GM12878 (cell line): ENCODE measurements around the gene MEIS2. TPM values are rescaled to one million over a fixed set of nuclear protein-coding genes. Genes with fewer than 3 reads are reported as not detected.

ENCODE experiments used
- ATAC-seq: fragments of 200-7000 bp; cut with Tn5 transposase; 3 replicates; pipeline ENCODE4 v1.9.1; 2020; ENCODE audit warnings: mild to moderate bottlenecking, moderate library complexity
- BruUV-seq: library from RNA; stranded (reverse); fragments of 400-500 nt; replicated peaks from 2 replicates; lab custom pipeline; 2021; lab: Mats Ljungman, UMichigan
- CTCF ChIA-PET: fragments of 300-600 bp; sonication (Branson Sonifier 250); formaldehyde crosslinking; extraction: SDS; loops from one replicate; lab custom pipeline; 2021; ENCODE audit warnings: inconsistent platforms; lab: Yijun Ruan, JAX
- POLR2A ChIA-PET: fragments of 350-600 bp; formaldehyde crosslinking; extraction: SDS; loops from one replicate; lab custom pipeline; 2021; ENCODE audit warnings: inconsistent platforms; lab: Charles Lee
- RAD21 ChIA-PET: fragments of 300-600 bp; sonication (Branson Sonifier 250); formaldehyde crosslinking; loops from one replicate; lab custom pipeline; 2023; ENCODE audit warnings: antibody characterized with exemption; ENCODE audit not compliant: unreplicated experiment; lab: Charles Lee
- SMC1A ChIA-PET: fragments of 300-600 bp; sonication (Branson Sonifier 250); formaldehyde crosslinking; loops from one replicate; lab custom pipeline; 2023; ENCODE audit not compliant: unreplicated experiment, uncharacterized antibody; lab: Charles Lee
- DNase-seq: peaks from one replicate; pipeline ENCODE4 v3.0.0-alpha.2; 2011; ENCODE audit warnings: low read depth, low spot score
- FAIRE-seq: peaks from 3 replicates; lab custom pipeline; 2011; peaks lifted over from hg19 to GRCh38; lab: Jason Lieb, UNC
- H2AFZ ChIP-seq: 2 replicates; pipeline ENCODE4 v1.6.0; 2011; ENCODE audit warnings: low read depth, low read length, control low read depth; ENCODE audit not compliant: control insufficient read depth
- H3K27ac ChIP-seq: 2 replicates; pipeline ENCODE4 v1.5.1; 2011; ENCODE audit warnings: control low read depth; ENCODE audit not compliant: control insufficient read depth, insufficient read depth
- H3K27me3 ChIP-seq, 2 experiments: replicated peaks in 1 of 2; 2 replicates each; pipeline versions ENCODE4 v1.6.0 to v1.6.1; 2011; ENCODE audit warnings: low read length in 1 of 2; ENCODE audit not compliant: control insufficient read depth in 2 of 2, insufficient read depth in 2 of 2
- H3K36me3 ChIP-seq, 2 experiments: 2 replicates each; pipeline ENCODE4 v1.5.1; 2011; ENCODE audit warnings: low read length in 1 of 2; ENCODE audit not compliant: control insufficient read depth in 2 of 2, insufficient read depth in 2 of 2
- H3K4me1 ChIP-seq: 2 replicates; pipeline ENCODE4 v1.6.1; 2011; ENCODE audit warnings: mild to moderate bottlenecking, low read length, moderate library complexity, mixed read lengths; ENCODE audit not compliant: control insufficient read depth, insufficient read depth
- H3K4me2 ChIP-seq: 2 replicates; pipeline ENCODE4 v1.6.0; 2011; ENCODE audit warnings: control low read depth; ENCODE audit not compliant: control insufficient read depth, insufficient read depth
- H3K4me3 ChIP-seq: fragments of 200-600 bp; sonication (generic); 2 replicates; pipeline ENCODE4 v1.5.1; 2016
- H3K79me2 ChIP-seq: 2 replicates; pipeline ENCODE4 v1.6.0; 2011; ENCODE audit warnings: low read length; ENCODE audit not compliant: control insufficient read depth, insufficient read depth
- H3K9ac ChIP-seq: 2 replicates; pipeline ENCODE4 v1.8.0; 2011; ENCODE audit warnings: low read length, control low read depth, mixed read lengths; ENCODE audit not compliant: control insufficient read depth, insufficient read depth
- H3K9me3 ChIP-seq: replicated peaks from 3 replicates; pipeline ENCODE4 v1.5.1; 2011; ENCODE audit warnings: mild to moderate bottlenecking, low read length; ENCODE audit not compliant: control insufficient read depth, insufficient read depth
- H4K20me1 ChIP-seq: 2 replicates; pipeline ENCODE4 v1.6.0; 2011; ENCODE audit not compliant: control insufficient read depth, insufficient read depth
- ASH2L ChIP-seq: fragments of 300-600, 200-600 bp; sonication (generic); IDR thresholded peaks from 2 replicates; pipeline ENCODE4 v1.6.1; 2017; ENCODE audit warnings: low read depth, mild to moderate bottlenecking, borderline replicate concordance
- ATF7 ChIP-seq: fragments of 450-650 bp; IDR thresholded peaks from 2 replicates; pipeline ENCODE4 v1.6.1; 2016; ENCODE audit warnings: low read depth, mild to moderate bottlenecking
- BCL11A ChIP-seq: IDR thresholded peaks from 2 replicates; pipeline ENCODE4 v1.6.1; 2011; ENCODE audit warnings: low read depth, low read length
- IKZF2 ChIP-seq, 2 experiments: fragments of 450-650 bp; IDR thresholded peaks; 2 replicates each; pipeline ENCODE4 v1.6.1; 2017; ENCODE audit warnings: mild to moderate bottlenecking in 2 of 2, moderate library complexity in 2 of 2
- KAT2A ChIP-seq: conservative IDR thresholded peaks from 2 replicates; pipeline ENCODE4 v1.6.1; 2011; ENCODE audit warnings: low read depth, low read length; ENCODE audit not compliant: control insufficient read depth
- NR2C2 ChIP-seq: IDR thresholded peaks from 2 replicates; pipeline ENCODE4 v1.6.1; 2011; ENCODE audit warnings: borderline replicate concordance, low read depth; ENCODE audit not compliant: control insufficient read depth, insufficient read length
- PAX5 ChIP-seq: IDR thresholded peaks from 2 replicates; pipeline ENCODE4 v1.6.1; 2011; ENCODE audit warnings: low read depth, low read length, borderline replicate concordance
- POU2F2 ChIP-seq: IDR thresholded peaks from 3 replicates; pipeline ENCODE4 v1.6.1; 2011; ENCODE audit warnings: low read depth, mild to moderate bottlenecking, low read length, borderline replicate concordance
- REST ChIP-seq: IDR thresholded peaks from 2 replicates; pipeline ENCODE4 v1.6.1; 2012; ENCODE audit warnings: mild to moderate bottlenecking, low read depth, low read length
- SREBF2 ChIP-seq: IDR thresholded peaks from 2 replicates; pipeline ENCODE4 v1.6.1; 2012; ENCODE audit warnings: mild to moderate bottlenecking, low read length
- SRF ChIP-seq, 2 experiments: IDR thresholded peaks; 2 replicates each; pipeline ENCODE4 v1.6.1; 2011; ENCODE audit warnings: low read depth in 2 of 2, low read length in 2 of 2, mild to moderate bottlenecking in 1 of 2, moderate library complexity in 1 of 2
- SUPT20H ChIP-seq: IDR thresholded peaks from 2 replicates; pipeline ENCODE4 v1.6.1; 2011; ENCODE audit warnings: low read depth, mild to moderate bottlenecking, low read length, moderate library complexity, borderline replicate concordance; ENCODE audit not compliant: control insufficient read depth
- WGBS: methylation state at CpG from one replicate; pipeline ENCODE4 v1.1.6; 2016; ENCODE audit warnings: low lambda C conversion rate; ENCODE audit not compliant: insufficient replicate concordance, insufficient coverage; ENCODE audit errors: missing lambda C conversion rate; 5-methylcytosine and 5-hydroxymethylcytosine counted together
- in situ Hi-C: fragments of 300-500 bp; cut with MboI; formaldehyde crosslinking; loops from 9 replicates; pipeline ENCODE4 v1.14.3; 2018; ENCODE audit warnings: mixed read lengths
- intact Hi-C: fragments of 100-400 bp; cut with micrococcal nuclease; formaldehyde crosslinking; loops from one replicate; pipeline ENCODE4 v1.14.2; 2022; ENCODE audit not compliant: unreplicated experiment
- polyA plus RNA-seq, 11 experiments: library from polyadenylated mRNA; depleted of rRNA in 4 of 11; unstranded in 6 of 11; stranded (reverse) in 5 of 11; fragments of >200 nt; fragmentation: Nextera tagmentation in 4 of 11; fragmentation: Illumina TruSeq in 1 of 11; extraction: Ambion mirVana in 4 of 11; extraction: Trizol in 1 of 11; gene quantifications; 1 replicate in 1 of 11; 2 replicates in 10 of 11; pipeline versions ENCODE4 v1.2.1 to v1.2.3, GENCODE V29; 2011 to 2016; ENCODE audit warnings: inconsistent platforms in 2 of 11, missing spikeins in 2 of 11, low read depth in 1 of 11
- total RNA-seq, 4 experiments: library from RNA; depleted of rRNA in 3 of 4; stranded (reverse); fragments of >200 nt in 3 of 4; fragmentation: Illumina TruSeq in 1 of 4; extraction: Trizol in 1 of 4; gene quantifications; 2 replicates each; pipeline versions ENCODE4 v1.2.1 to v1.2.3, GENCODE V29; 2013 to 2021

The MEIS2 gene
- total and polyA plus RNA-seq, 10 of the 15 experiments (the other 5 are each of a cell fraction or from before 2014, with no cell fraction given) = 9.2 to 54.0 (median 20.4) TPM

GRCh38 chr15:37028625-37029296 is 71.6 kb downstream of the MEIS2 start:
- H3K4me3 ChIP-seq = no peak overlapping the region
- DNase-seq (no peak), ATAC-seq (peak; percentile 60), FAIRE-seq (no peak)
- 0 out of 2 replicates have a peak, but pooled peaks cover 4% of the 10 kb centered on the region for H3K4me1 ChIP-seq
- H3K9ac ChIP-seq = no peak overlapping the region
- POLR2A ChIA-PET = interaction anchor here (0.6 to 1.6 kb wide), 4 partner anchors 8 to 72 kb away, joined by 4 to 5 read pairs (median 5); no protein-coding TSS in a partner anchor
- no peaks in the 10 kb centered on the region for H3K27me3 ChIP-seq
- TF ChIP-seq SRF (IDR thresholded peaks at IDR 0.05; ENCODE audit: low read depth in 2 of 2, low read length in 2 of 2) = peak; percentile 74 to 75
- TF ChIP-seq ATF7 = no peak
- H3K4me2 ChIP-seq = no peak overlapping the region
- H4K20me1 ChIP-seq = no peaks in the 10 kb centered on the region
- no peak overlapping the region for H3K27ac ChIP-seq
- no peak overlapping the region for H2AFZ ChIP-seq
- CTCF ChIA-PET = interaction anchor here (0.8 to 2.1 kb wide), 6 partner anchors 9 to 135 kb away, joined by 3 to 10 read pairs (median 4); no protein-coding TSS in a partner anchor
- intact Hi-C loops (no loop called here), in situ Hi-C loops (no loop called here)
- no peaks in the 10 kb centered on the region for H3K79me2 ChIP-seq
- no peaks in the 10 kb centered on the region for H3K9me3 ChIP-seq
- BruUV-seq = no TSS peak
- H3K36me3 ChIP-seq = no peaks in the 10 kb centered on the region
- RAD21 ChIA-PET = interaction anchor here (0.6 to 2.6 kb wide), 3 partner anchors 9 to 69 kb away, joined by 4 to 8 read pairs (median 6); no protein-coding TSS in a partner anchor
- WGBS = 34% methylated on average over 4 of the region's 4 CpGs
- SMC1A ChIA-PET = interaction anchor here (0.9 to 2.8 kb wide), 12 partner anchors 8 to 68 kb away, joined by 3 to 15 read pairs (median 4); no protein-coding TSS in a partner anchor

- ATAC-seq (no peak), FAIRE-seq (no peak), DNase-seq (no peak)
- ChIA-PET CTCF (interaction anchor here (0.6 to 2.8 kb wide), 5 partner anchors 8 to 414 kb away, joined by 3 to 10 read pairs (median 4); no protein-coding TSS in a partner anchor), POLR2A (interaction anchor here (0.7 to 1.6 kb wide), 5 partner anchors 8 to 132 kb away, joined by 3 to 11 read pairs (median 5); no protein-coding TSS in a partner anchor), SMC1A (interaction anchor here (1.0 to 2.9 kb wide), 11 partner anchors 8 to 123 kb away, joined by 3 to 15 read pairs (median 5); no protein-coding TSS in a partner anchor), RAD21 (interaction anchor here (1.4 kb wide), 1 partner anchor 61 kb away, joined by 5 read pairs; no protein-coding TSS in a partner anchor)
- Histone ChIP-seq H3K9me3 (no peaks in the 10 kb centered on the region; the same call in 2 of the 3 replicates), H3K4me2 (no peak overlapping the region), H2AFZ (no peak overlapping the region), H3K4me1 (peaks cover 13% of the 10 kb centered on the region), H3K36me3 (no peaks in the 10 kb centered on the region), H3K4me3 (no peak overlapping the region), H3K79me2 (no peaks in the 10 kb centered on the region; the same call in 1 of the 2 replicates), H3K27ac (no peak overlapping the region), H4K20me1 (no peaks in the 10 kb centered on the region), H3K27me3 (no peaks in the 10 kb centered on the region), H3K9ac (no peak overlapping the region)
- no TSS peak for BruUV-seq
- intact Hi-C loops (loop anchor here (5.0 kb wide), 1 partner anchor 519 kb away; no protein-coding TSS in a partner anchor), in situ Hi-C loops (no loop called here)
- TF ChIP-seq ASH2L (no peak), NR2C2 (no peak), SUPT20H (no peak), PAX5 (no peak), KAT2A (no peak), BCL11A (no peak), IKZF2 (IDR thresholded peaks at IDR 0.05) (no peak), SREBF2 (no peak), POU2F2 (no peak), REST (no peak)
These were observed 79.5 kb downstream of the MEIS2 start for GRCh38 chr15:37020852-37021251.
